Stimulated activated effector memory CD8-positive, alpha-beta T cell treated with anti-CD3 and anti-CD28 coated beads, Interleukin-12 subunit alpha, Interleukin-12 subunit beta, amount 100 ng/mL, for 72 hours (primary cell): ENCODE data around the gene SPRN.
"Not testable (repeated sequence)": the region's sequence is repeated elsewhere in the genome, so short reads cannot be mapped to it uniquely, and the experiment has no call there.

Experiments used
- ATAC-seq: fragments of 150-1000 bp; cut with Tn5 transposase; 2 replicates; pipeline ENCODE4 v1.10.0; 2021
- DNase-seq, 2 donors: peaks; one replicate each; pipeline ENCODE4 v3.0.0; 2021 to 2022; ENCODE audit warnings: low spot score in 2 of 2
- H3K27ac Mint-ChIP-seq: one replicate; pipeline ENCODE4 v1.8.0; 2022; ENCODE audit warnings: mild to moderate bottlenecking, mixed read lengths
- H3K36me3 Mint-ChIP-seq: one replicate; pipeline ENCODE4 v1.8.0; 2022; ENCODE audit warnings: mild to moderate bottlenecking, mixed read lengths
- H3K4me1 Mint-ChIP-seq: one replicate; pipeline ENCODE4 v1.8.0; 2022; ENCODE audit warnings: mixed read lengths
- H3K4me3 Mint-ChIP-seq: one replicate; pipeline ENCODE4 v1.8.0; 2022; ENCODE audit warnings: mild to moderate bottlenecking, mixed read lengths
- H3K9me3 Mint-ChIP-seq: one replicate; pipeline ENCODE4 v1.8.0; 2022; ENCODE audit warnings: mixed read lengths

Gene SPRN

GRCh38 chr10:133445751-133446708 lies 21.6 kb upstream of the SPRN start:
- no peak for ATAC-seq
- H3K4me3 Mint-ChIP-seq, result no peak overlapping the region
- H3K4me1 Mint-ChIP-seq, result peaks cover 31% of the 10 kb centered on the region
- peaks cover 17% of the 10 kb centered on the region for H3K9me3 Mint-ChIP-seq
- H3K27ac Mint-ChIP-seq, result peak overlapping the region; percentile 79
- H3K36me3 Mint-ChIP-seq, result peaks cover 6% of the 10 kb centered on the region
- no peak for DNase-seq

GRCh38 chr10:133445268-133445732 lies 20.9 kb upstream of the SPRN start:
- peaks cover 6% of the 10 kb centered on the region for H3K36me3 Mint-ChIP-seq
- H3K27ac Mint-ChIP-seq, result peak overlapping the region; percentile 79
- no peak overlapping the region for H3K4me3 Mint-ChIP-seq
- DNase-seq (no peak), ATAC-seq (no peak)
- H3K9me3 Mint-ChIP-seq, result peaks cover 17% of the 10 kb centered on the region
- peaks cover 31% of the 10 kb centered on the region for H3K4me1 Mint-ChIP-seq

GRCh38 chr10:133444342-133445267 lies 20.2 kb upstream of the SPRN start:
- no peak for DNase-seq
- Mint-ChIP-seq H3K9me3 (peaks cover 17% of the 10 kb centered on the region), H3K27ac (peak overlapping the region; percentile 79), H3K4me3 (no peak overlapping the region), H3K4me1 (peaks cover 32% of the 10 kb centered on the region), H3K36me3 (peaks cover 6% of the 10 kb centered on the region)
- ATAC-seq, result no peak

DNA sequence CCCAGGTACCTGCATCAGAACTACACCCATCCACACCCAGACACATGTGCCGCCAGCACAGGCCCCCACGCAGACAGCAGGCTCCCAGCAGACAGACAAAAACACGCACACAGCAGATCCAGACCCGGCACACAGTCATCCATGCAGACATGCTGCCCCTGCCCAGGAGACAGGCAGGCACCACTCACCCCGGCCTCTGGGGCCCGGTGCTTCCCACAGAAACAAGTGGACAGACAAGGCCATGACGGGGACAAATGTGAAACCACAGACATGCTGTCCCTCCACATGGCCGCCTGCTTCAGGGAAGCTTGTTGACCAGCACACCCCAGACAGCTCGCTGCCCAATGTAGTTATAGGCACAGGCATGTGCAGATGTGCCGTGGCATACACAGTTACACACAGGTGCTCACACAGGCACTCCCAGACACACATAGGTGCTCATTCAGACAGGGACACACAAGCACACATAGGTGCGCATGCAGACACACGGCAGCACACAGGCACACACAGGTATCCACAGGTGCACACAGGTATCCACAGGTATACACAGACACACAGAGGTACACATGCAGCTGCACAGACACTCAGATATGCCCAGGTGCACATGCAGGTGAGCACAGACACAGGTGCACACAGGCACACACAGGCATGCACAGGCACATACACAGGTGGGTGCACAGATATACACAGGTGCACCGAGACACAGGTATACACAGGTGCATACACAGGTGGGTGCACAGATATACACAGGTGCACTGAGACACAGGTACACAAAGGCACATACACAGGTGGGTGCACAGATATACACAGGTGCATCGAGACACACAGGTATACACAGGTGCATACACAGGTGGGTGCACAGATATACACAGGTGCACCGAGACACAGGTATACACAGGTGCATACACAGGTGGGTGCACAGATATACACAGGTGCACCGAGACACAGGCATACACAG lies 18.8 kb upstream of the SPRN start:
- Mint-ChIP-seq H3K4me1 (peaks cover 45% of the 10 kb centered on the region), H3K4me3 (peak overlapping the region; percentile 73), H3K27ac (peak overlapping the region; percentile 90), H3K36me3 (peaks cover 6% of the 10 kb centered on the region), H3K9me3 (peaks cover 12% of the 10 kb centered on the region)
- ATAC-seq (peak; percentile 4), DNase-seq (no peak)

- ATAC-seq (peak; percentile 93), DNase-seq (peak in 1 of 2 donors; percentile 61)
- Mint-ChIP-seq H3K27ac (peak overlapping the region; percentile 90), H3K36me3 (peaks cover 6% of the 10 kb centered on the region), H3K4me1 (peaks cover 50% of the 10 kb centered on the region), H3K4me3 (peak overlapping the region; percentile 73), H3K9me3 (peaks cover 6% of the 10 kb centered on the region)
Measured at GRCh38 chr10:133442191-133442966, 18.0 kb upstream of the SPRN start.

DNA sequence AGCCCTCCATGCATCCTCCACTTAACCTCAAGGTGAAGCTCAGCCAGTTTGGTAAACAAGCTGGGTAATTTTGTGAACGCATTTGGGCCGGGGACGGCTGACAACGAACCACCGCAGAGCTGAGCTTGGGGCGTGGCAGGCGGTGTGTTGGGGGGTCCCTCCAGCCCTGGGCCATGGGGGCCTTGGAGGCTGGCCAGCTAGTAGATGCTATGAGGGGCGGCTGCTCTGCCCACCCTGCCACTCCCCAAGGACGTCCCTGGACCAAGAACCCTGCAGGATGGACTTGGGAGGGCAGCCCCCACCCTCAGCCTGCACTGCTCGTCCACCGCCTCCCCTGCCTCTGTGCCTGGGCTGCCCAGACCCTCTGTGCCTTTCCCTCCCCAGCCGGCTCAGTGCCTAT lies 17.4 kb upstream of the SPRN start:
- Mint-ChIP-seq H3K4me3 (peak overlapping the region; percentile 73), H3K4me1 (peaks cover 50% of the 10 kb centered on the region), H3K27ac (peak overlapping the region; percentile 90), H3K9me3 (peaks cover 3% of the 10 kb centered on the region), H3K36me3 (peaks cover 6% of the 10 kb centered on the region)
- ATAC-seq (peak; percentile 27), DNase-seq (peak in 1 of 2 donors; percentile 47)

- not testable (repeated sequence) for H3K36me3 Mint-ChIP-seq, H3K27ac Mint-ChIP-seq, DNase-seq, H3K9me3 Mint-ChIP-seq, ATAC-seq
- peaks cover 50% of the 10 kb centered on the region for H3K4me1 Mint-ChIP-seq
- H3K4me3 Mint-ChIP-seq, result peak overlapping the region; percentile 73
Measured at GRCh38 chr10:133441356-133441755, 16.9 kb upstream of the SPRN start.

GRCh38 chr10:133440633-133441285 lies 16.3 kb upstream of the SPRN start:
- H3K4me1 Mint-ChIP-seq, result peaks cover 50% of the 10 kb centered on the region
- no peak overlapping the region for H3K27ac Mint-ChIP-seq
- H3K36me3 Mint-ChIP-seq, result peaks cover 6% of the 10 kb centered on the region
- no peak for DNase-seq
- no peaks in the 10 kb centered on the region for H3K9me3 Mint-ChIP-seq
- ATAC-seq, result no peak
- no peak overlapping the region for H3K4me3 Mint-ChIP-seq

DNA sequence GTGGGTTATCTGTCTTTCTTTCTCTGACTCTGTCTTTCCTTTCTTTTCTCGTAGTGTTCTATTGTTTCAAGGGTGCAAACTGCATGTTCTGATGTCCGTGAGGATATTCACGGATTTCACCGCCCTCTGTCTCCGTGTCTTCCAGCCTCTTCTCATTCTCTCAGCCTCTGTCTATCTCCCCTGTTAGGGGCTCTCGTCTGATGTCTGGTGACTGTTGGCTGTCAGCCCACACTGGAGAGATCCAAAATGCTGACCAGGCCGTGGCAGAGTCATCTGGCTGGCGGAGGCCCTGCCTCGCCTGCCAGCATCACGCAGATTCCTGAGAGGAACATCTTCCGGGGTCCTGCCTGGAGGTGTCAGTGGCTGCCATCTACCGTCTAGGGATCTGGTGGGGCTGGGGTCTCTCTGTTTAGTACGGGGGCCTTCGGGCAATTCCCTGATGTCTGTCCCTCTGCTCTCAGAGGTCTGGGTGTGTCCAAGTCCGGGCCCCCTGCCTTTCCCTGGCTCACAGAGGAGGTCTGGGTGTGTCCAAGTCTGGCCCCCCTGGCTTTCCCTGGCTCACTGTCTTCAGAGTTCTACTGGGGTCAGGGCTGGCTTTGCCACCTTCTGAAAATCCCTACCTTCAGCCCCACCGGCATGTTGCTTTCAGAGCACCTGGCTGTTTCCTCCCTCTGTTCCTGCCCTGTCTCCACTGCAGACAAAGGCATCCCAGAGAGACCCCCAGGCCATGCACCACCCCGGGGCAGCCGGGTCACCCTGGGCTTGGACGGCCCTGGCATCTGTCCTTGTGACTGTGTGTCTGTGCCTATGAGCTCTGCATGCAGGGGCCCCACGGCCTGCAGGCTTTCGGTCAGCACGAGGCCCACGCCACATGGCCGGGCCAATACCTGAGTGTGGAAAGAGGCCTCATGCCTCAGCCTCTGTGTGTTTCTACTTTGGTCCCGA lies 15.4 kb upstream of the SPRN start:
- DNase-seq (no peak), ATAC-seq (no peak)
- Mint-ChIP-seq H3K27ac (no peak overlapping the region), H3K9me3 (no peaks in the 10 kb centered on the region), H3K4me3 (peak overlapping the region; percentile 4), H3K36me3 (no peaks in the 10 kb centered on the region), H3K4me1 (peaks cover 41% of the 10 kb centered on the region)

GRCh38 chr10:133438711-133439273 lies 14.4 kb upstream of the SPRN start:
- peak; percentile 54 for ATAC-seq
- H3K27ac Mint-ChIP-seq, result no peak overlapping the region

GRCh38 chr10:133432789-133433188 lies 8.4 kb upstream of the SPRN start:
- ATAC-seq, H3K4me3 Mint-ChIP-seq, H3K27ac Mint-ChIP-seq, H3K36me3 Mint-ChIP-seq, H3K4me1 Mint-ChIP-seq, DNase-seq, H3K9me3 Mint-ChIP-seq: not testable (repeated sequence)

More at GRCh38 chr10:133438711-133439273, 14.4 kb upstream of the SPRN start:
- DNase-seq, result no peak
- no peaks in the 10 kb centered on the region for H3K36me3 Mint-ChIP-seq
- H3K4me3 Mint-ChIP-seq, result no peak overlapping the region
- no peaks in the 10 kb centered on the region for H3K9me3 Mint-ChIP-seq
- H3K4me1 Mint-ChIP-seq, result peaks cover 41% of the 10 kb centered on the region

- H3K4me1 Mint-ChIP-seq, H3K27ac Mint-ChIP-seq: not testable (repeated sequence)
- peak; percentile 44 for ATAC-seq
Measured at GRCh38 chr10:133431888-133432613, 7.6 kb upstream of the SPRN start.

More at GRCh38 chr10:133431888-133432613, 7.6 kb upstream of the SPRN start:
- not testable (repeated sequence) for DNase-seq, H3K4me3 Mint-ChIP-seq, H3K9me3 Mint-ChIP-seq, H3K36me3 Mint-ChIP-seq
